Skeletal muscle satellite cell (primary cell): ENCODE results near the gene C10orf95.

Experiments
- H3K27me3 ChIP-seq: 2 replicates; pipeline ENCODE4 v1.7.0; 2013; ENCODE audit warnings: low read length; ENCODE audit not compliant: control insufficient read depth, insufficient read depth
- H3K36me3 ChIP-seq: 2 replicates; pipeline ENCODE4 v1.7.0; 2013; ENCODE audit warnings: mild to moderate bottlenecking, control low read depth, low read length; ENCODE audit not compliant: insufficient read depth
- H3K4me1 ChIP-seq: 2 replicates; pipeline ENCODE4 v1.7.0; 2013; ENCODE audit warnings: low read length; ENCODE audit not compliant: control insufficient read depth, insufficient read depth
- H3K4me2 ChIP-seq: 2 replicates; pipeline ENCODE4 v1.7.0; 2013; ENCODE audit warnings: mild to moderate bottlenecking, low read length
- H3K4me3 ChIP-seq: 2 replicates; pipeline ENCODE4 v1.7.0; 2013; ENCODE audit warnings: low read length
- H3K9ac ChIP-seq: 2 replicates; pipeline ENCODE4 v1.7.0; 2013; ENCODE audit warnings: mild to moderate bottlenecking, low read depth, low read length, moderate library complexity
- H3K9me3 ChIP-seq: replicated peaks from 2 replicates; pipeline ENCODE4 v1.7.0; 2013; ENCODE audit warnings: mild to moderate bottlenecking, control low read depth, low read length

Gene C10orf95

GRCh38 chr10:102420181-102420713, 31.1 kb downstream of the C10orf95 start:
- H3K4me3 ChIP-seq: peak overlapping the region; percentile 94
- H3K27me3 ChIP-seq: peaks cover 26% of the 10 kb centered on the region
- peaks cover 20% of the 10 kb centered on the region for H3K36me3 ChIP-seq
- peak overlapping the region; percentile 82 for H3K9ac ChIP-seq
- peak overlapping the region; percentile 98 for H3K4me2 ChIP-seq
- peaks cover 21% of the 10 kb centered on the region for H3K4me1 ChIP-seq
- H3K9me3 ChIP-seq: no peaks in the 10 kb centered on the region

DNA sequence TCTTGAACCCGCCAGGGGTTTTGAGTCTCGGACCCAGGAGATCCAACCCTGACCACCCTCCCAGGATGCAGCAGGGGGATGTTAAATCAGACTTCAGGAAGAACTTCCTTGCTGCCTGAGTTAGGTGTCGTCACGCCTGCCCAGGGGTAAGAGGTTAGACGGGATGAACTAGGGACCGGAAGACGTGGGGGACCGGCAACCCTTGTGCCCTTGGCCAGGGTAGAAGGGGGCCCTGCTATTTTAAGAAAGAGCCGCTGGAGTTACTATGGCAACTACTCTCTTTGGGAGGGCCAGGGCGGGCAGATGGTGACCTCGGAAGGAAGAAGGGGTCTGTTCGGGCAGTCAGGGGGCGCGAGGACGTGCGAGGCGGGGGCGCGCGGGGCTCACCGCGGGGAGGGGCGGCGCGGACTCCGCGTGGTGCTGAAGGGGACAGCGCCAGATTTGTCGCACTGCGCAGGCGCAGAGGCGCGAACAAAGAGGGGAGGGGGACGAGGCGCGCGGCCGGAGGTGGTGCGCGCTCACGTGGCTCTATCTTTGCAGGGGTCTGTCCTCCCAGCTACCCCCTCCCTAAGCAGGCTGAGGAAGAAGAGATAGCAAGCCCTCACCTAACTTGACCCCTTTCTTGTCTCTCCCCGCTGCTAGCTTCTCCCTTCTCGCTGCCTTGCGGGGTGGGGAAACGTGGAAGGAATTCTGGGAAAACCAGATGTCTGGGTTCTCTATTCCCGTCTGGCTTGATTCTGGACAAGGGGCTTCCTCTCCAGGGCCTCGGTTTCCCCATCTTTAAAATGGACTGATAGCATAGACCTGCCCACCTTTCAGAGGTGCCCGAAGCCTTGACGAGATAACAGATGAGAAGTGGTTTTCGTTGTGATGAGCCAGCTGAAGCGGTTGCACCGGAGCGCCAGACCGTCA, 31.8 kb downstream of the C10orf95 start:
- peak overlapping the region; percentile 98 for H3K4me2 ChIP-seq
- H3K4me1 ChIP-seq: peaks cover 21% of the 10 kb centered on the region
- H3K4me3 ChIP-seq: peak overlapping the region; percentile 94
- H3K36me3 ChIP-seq: peaks cover 18% of the 10 kb centered on the region
- peaks cover 33% of the 10 kb centered on the region for H3K27me3 ChIP-seq
- H3K9ac ChIP-seq: no peak overlapping the region
- H3K9me3 ChIP-seq: no peaks in the 10 kb centered on the region

DNA sequence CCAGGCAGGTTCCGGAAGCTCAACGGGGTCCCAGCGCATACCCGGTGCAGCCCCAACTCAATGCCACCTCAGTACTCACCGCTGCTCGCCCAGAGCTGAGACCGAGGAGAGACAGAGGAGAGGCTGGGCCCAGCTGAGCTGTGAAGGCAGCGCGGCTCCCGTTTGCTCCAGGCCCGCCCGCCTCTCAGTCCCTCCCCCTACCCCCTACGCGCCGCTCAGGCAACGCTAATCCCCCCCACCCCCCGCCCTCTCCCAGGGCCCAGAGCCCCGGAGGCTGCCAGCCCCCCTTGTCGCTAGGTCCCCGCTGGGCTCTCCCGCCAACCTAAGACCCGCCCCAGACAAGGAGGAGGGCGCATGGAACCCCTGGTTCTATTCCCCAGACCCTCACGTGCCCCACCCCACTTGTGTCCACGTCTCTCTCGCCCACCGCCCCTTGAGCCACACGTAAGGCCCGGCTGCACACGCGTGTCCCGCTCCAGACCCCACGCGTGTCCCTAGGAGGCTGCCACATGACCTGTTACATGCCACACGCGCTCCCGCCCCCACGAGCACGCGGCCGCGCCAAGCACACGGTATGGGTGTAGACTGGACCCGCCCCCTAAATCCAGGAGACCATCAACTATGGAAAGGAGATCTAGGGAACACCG, 32.6 kb downstream of the C10orf95 start, which contains the start of gene PSD:
Gene PSD, minus strand, starts transcription at position 164 of the 647 bp plus-strand sequence. CDS start 1,747 bp downstream, outside the sequence.
- Histone ChIP-seq H3K9ac (no peak within 1 kb of the TSS), H3K36me3 (peaks cover 11% of the 10 kb centered on the region), H3K4me1 (peaks cover 21% of the 10 kb centered on the region), H3K27me3 (peaks cover 40% of the 10 kb centered on the region), H3K9me3 (no peaks in the 10 kb centered on the region), H3K4me3 (peak within 1 kb of the TSS; percentile 94), H3K4me2 (peak within 1 kb of the TSS; percentile 98)

DNA sequence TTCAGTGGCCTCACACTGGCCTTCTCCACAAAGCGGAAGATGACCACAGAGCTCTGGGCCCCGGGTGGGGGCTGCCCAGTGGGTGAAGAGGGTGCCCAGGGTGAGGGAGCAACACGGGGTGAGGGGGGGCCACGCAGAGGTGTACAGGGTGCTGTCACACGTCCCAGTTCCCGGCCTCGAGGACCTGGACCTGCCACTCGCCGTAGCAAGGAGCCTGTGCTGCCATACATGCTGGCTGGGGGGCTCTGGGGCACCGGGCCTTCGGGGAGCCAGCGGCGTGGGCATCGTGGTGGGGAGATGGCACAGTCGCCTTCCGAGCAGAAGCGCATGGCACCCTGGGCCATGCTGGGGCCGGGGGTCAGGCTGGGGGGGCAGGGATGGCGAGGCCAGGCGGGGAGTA, 34.6 kb downstream of the C10orf95 start:
- H3K36me3 ChIP-seq: no peaks in the 10 kb centered on the region
- peaks cover 60% of the 10 kb centered on the region for H3K27me3 ChIP-seq
- no peak overlapping the region for H3K4me2 ChIP-seq
- H3K4me3 ChIP-seq: no peak overlapping the region
- no peaks in the 10 kb centered on the region for H3K9me3 ChIP-seq
- no peak overlapping the region for H3K9ac ChIP-seq
- H3K4me1 ChIP-seq: peaks cover 8% of the 10 kb centered on the region

DNA sequence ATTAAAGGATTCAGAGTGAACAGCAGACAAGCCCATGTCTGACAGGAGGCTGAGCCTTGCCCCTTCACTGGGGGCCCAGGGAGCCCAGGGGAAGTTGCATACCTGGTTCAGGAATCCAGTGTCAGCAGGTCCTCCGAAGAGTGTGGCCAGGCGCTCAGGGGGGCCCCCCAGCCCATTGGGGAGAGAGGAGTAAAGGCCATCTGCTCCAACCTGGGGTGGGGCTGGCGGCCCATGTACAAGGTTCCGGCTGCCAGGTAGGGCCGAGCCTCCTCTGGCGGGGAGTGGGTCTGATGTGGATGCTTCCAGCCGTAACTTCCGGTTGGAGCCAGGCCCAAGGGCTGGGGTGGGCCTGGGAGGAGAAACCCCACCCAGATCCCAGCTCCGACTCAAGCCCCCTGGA, 35.1 kb downstream of the C10orf95 start:
- Histone ChIP-seq H3K9ac (no peak overlapping the region), H3K4me1 (peaks cover 8% of the 10 kb centered on the region), H3K4me3 (no peak overlapping the region), H3K9me3 (no peaks in the 10 kb centered on the region), H3K4me2 (no peak overlapping the region), H3K36me3 (no peaks in the 10 kb centered on the region), H3K27me3 (peaks cover 64% of the 10 kb centered on the region)

DNA sequence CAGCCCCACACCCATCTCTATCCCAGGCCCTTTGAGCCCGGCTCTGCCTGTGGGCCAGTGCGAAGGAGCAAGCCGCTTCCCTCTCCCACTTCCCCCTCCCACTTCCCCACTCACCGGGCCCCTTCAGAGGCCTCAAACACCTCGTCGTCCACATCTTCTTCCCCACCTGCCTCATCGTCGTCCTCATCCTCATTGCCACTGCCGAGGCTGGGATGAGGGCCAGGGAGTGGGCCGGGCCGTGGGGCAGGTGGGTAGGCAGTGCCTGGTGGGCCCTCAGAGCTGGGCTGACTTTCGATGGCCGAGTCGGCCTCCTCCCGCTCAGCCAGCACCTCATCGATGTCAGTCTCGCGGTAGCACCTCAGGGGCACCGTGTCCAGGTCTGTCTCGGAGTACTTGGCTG, 36.6 kb downstream of the C10orf95 start:
- H3K36me3 ChIP-seq: no peaks in the 10 kb centered on the region
- H3K27me3 ChIP-seq: peaks cover 79% of the 10 kb centered on the region
- H3K9me3 ChIP-seq: no peaks in the 10 kb centered on the region
- no peak overlapping the region for H3K4me2 ChIP-seq
- H3K4me1 ChIP-seq: peaks cover 6% of the 10 kb centered on the region
- H3K4me3 ChIP-seq: no peak overlapping the region
- H3K9ac ChIP-seq: no peak overlapping the region

- Histone ChIP-seq H3K4me2 (no peak overlapping the region), H3K9me3 (no peaks in the 10 kb centered on the region), H3K27me3 (peaks cover 82% of the 10 kb centered on the region), H3K9ac (no peak overlapping the region), H3K36me3 (no peaks in the 10 kb centered on the region), H3K4me3 (no peak overlapping the region), H3K4me1 (peaks cover 8% of the 10 kb centered on the region)
Measured at GRCh38 chr10:102413806-102414561, 37.4 kb downstream of the C10orf95 start.

DNA sequence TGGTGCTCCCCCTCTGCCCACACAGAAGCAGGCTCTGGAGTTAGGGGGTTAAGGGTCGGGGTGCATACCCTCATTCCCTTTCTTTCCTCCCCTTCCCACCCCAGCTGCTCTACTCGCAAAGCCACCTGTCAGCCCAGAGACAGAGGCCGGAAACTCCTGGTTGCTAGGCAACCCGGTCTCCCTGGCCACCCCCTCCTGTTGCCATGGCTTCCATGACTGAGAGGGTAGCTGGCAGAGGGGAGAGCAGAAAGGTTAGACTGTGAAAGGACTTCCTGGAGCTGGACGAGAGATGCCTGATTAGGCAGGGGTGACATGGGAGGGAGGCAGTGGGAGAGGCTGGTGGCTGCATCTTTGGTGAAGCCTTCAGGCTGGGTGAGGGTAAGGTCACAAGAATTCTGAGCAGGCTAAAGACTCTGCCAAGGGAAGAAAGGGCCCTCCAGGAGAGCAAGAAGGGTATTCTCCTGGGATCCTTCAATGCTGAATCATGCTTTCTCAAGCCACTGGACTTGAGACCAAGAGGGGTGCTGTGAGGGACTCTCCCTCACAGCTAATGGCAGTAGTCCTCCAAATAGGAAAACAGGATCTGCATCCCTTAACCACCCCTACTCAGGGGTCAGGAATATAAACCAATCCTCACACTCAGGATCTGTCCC, 38.2 kb downstream of the C10orf95 start:
- Histone ChIP-seq H3K27me3 (peaks cover 83% of the 10 kb centered on the region), H3K36me3 (no peaks in the 10 kb centered on the region), H3K4me3 (no peak overlapping the region), H3K4me2 (no peak overlapping the region), H3K9me3 (no peaks in the 10 kb centered on the region), H3K9ac (no peak overlapping the region), H3K4me1 (peaks cover 12% of the 10 kb centered on the region)

DNA sequence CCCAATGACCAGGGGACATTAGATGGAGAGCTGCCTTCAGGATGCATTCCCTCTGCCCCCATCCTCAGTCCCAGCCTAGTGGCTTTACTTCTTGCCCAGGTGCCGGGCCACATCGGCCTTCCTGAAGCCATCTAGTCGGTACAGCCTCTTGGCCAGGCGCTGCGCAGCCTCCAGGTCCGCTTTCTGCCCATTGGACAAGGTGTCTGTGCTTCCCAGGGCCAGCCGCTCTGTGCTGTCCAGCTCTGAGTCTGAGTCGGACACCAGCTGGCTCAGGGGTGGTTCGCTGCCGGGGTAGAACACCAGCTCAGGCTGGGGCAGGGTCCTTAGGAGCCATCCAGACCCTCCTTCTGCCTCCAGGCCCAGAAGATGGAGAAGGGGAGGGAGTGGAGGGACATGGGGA, 39.0 kb downstream of the C10orf95 start:
- H3K36me3 ChIP-seq: no peaks in the 10 kb centered on the region
- H3K9me3 ChIP-seq: no peaks in the 10 kb centered on the region
- no peak overlapping the region for H3K4me3 ChIP-seq
- H3K4me1 ChIP-seq: peaks cover 12% of the 10 kb centered on the region
- H3K9ac ChIP-seq: no peak overlapping the region
- H3K27me3 ChIP-seq: peaks cover 86% of the 10 kb centered on the region
- no peak overlapping the region for H3K4me2 ChIP-seq

- no peaks in the 10 kb centered on the region for H3K36me3 ChIP-seq
- no peak overlapping the region for H3K4me2 ChIP-seq
- H3K9me3 ChIP-seq: no peaks in the 10 kb centered on the region
- no peak overlapping the region for H3K4me3 ChIP-seq
- peaks cover 12% of the 10 kb centered on the region for H3K4me1 ChIP-seq
- no peak overlapping the region for H3K9ac ChIP-seq
- peaks cover 86% of the 10 kb centered on the region for H3K27me3 ChIP-seq
Measured at GRCh38 chr10:102411341-102412255, 39.7 kb downstream of the C10orf95 start.
